Right lobe of liver (tissue), 4 donors: ENCODE results near the gene SIK3.

Experiments
- POLR2A ChIP-seq: fragments of 450-650 bp; IDR thresholded peaks from one replicate; pipeline ENCODE4 v1.6.1; 2017; ENCODE audit warnings: antibody characterized with exemption, mild to moderate bottlenecking
- TF ChIP-seq, protein P1 (sequence below), 4 donors: fragments of 200-600 bp in 3 of 4; fragments of 450-650 bp in 1 of 4; IDR thresholded peaks; one replicate each; pipeline versions ENCODE4 v1.5.1 to v1.8.0; 2016 to 2022; ENCODE audit warnings: antibody characterized with exemption in 4 of 4, mild to moderate bottlenecking in 2 of 4
- donor health status: DM: no; HTN: no; CAD: no.
- donor health status: DM: no; HTN: no; CAD: no.
- donor health status: DM: no; HTN: yes; CAD: no.

DNA sequence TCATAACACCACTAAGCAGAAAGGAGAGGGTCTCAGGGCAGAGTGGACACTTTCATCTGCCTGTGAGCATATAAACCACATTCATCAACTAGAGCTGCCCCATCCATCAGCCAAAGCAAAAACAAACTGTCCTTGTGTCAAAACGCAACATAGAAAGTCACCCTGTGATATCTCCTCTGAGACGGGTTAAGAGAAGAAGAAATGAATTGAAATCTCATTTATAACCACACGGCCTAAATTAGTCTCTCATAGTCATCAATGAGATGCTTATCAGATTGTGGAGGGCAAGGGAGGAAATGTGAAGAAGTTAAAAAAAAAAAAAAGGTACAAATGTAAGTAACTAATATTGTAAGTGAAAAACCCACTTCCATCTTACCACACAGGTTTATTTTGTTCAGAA, 75.7 kb downstream of the SIK3 start:
- TF ChIP-seq, protein P1, sequence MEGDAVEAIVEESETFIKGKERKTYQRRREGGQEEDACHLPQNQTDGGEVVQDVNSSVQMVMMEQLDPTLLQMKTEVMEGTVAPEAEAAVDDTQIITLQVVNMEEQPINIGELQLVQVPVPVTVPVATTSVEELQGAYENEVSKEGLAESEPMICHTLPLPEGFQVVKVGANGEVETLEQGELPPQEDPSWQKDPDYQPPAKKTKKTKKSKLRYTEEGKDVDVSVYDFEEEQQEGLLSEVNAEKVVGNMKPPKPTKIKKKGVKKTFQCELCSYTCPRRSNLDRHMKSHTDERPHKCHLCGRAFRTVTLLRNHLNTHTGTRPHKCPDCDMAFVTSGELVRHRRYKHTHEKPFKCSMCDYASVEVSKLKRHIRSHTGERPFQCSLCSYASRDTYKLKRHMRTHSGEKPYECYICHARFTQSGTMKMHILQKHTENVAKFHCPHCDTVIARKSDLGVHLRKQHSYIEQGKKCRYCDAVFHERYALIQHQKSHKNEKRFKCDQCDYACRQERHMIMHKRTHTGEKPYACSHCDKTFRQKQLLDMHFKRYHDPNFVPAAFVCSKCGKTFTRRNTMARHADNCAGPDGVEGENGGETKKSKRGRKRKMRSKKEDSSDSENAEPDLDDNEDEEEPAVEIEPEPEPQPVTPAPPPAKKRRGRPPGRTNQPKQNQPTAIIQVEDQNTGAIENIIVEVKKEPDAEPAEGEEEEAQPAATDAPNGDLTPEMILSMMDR (IDR thresholded peaks at IDR 0.05), result no peak
- no peak for TF ChIP-seq POLR2A
